OCI-LY1 (cell line): ENCODE results near the gene CCDC87.

Experiments used
- H2AFZ ChIP-seq: fragments of 200-600 bp; sonication (generic), shearing (Covaris generic); 2 replicates; pipeline ENCODE4 v1.6.0; 2014; ENCODE audit warnings: antibody characterized with exemption, mild to moderate bottlenecking, low read length
- H3F3A ChIP-seq: fragments of 200-600 bp; sonication (generic), shearing (Covaris generic); 2 replicates; pipeline ENCODE4 v1.6.0; 2014; ENCODE audit warnings: mild to moderate bottlenecking, antibody characterized with exemption, low read length, moderate library complexity; ENCODE audit not compliant: insufficient read depth
- H3K27ac ChIP-seq: fragments of 200-600 bp; sonication (generic); 2 replicates; pipeline ENCODE4 v1.5.1; 2014; ENCODE audit warnings: low read length, mixed run types, mild to moderate bottlenecking, low read depth; ENCODE audit not compliant: poor library complexity, severe bottlenecking
- H3K27me3 ChIP-seq: fragments of 200-600 bp; sonication (generic); 2 replicates; pipeline ENCODE4 v1.6.0; 2014; ENCODE audit warnings: antibody characterized with exemption, mild to moderate bottlenecking, low read length, moderate library complexity; ENCODE audit not compliant: insufficient read depth
- H3K36me3 ChIP-seq: fragments of 200-600 bp; sonication (generic); 2 replicates; pipeline ENCODE4 v1.6.1; 2014; ENCODE audit warnings: mild to moderate bottlenecking, antibody characterized with exemption, low read length, moderate library complexity, mixed read lengths; ENCODE audit not compliant: insufficient read depth
- H3K4me1 ChIP-seq: fragments of 200-600 bp; sonication (generic); 2 replicates; pipeline ENCODE4 v1.5.1; 2014; ENCODE audit warnings: mild to moderate bottlenecking, low read length, moderate library complexity; ENCODE audit not compliant: insufficient read depth, severe bottlenecking
- H3K4me2 ChIP-seq: fragments of 200-600 bp; sonication (generic), shearing (Covaris generic); 2 replicates; pipeline ENCODE4 v1.6.1; 2014; ENCODE audit warnings: low read length
- H3K4me3 ChIP-seq: fragments of 200-600 bp; sonication (generic); 2 replicates; pipeline ENCODE4 v1.5.1; 2014; ENCODE audit warnings: low read length, low read depth, mild to moderate bottlenecking, mixed read lengths; ENCODE audit not compliant: poor library complexity, severe bottlenecking
- H3K79me2 ChIP-seq: fragments of 200-600 bp; shearing (Covaris generic); 2 replicates; pipeline ENCODE4 v1.6.1; 2016; ENCODE audit warnings: mixed run types, low read length, mixed read lengths; ENCODE audit not compliant: insufficient read depth
- H3K9ac ChIP-seq: fragments of 200-600 bp; sonication (generic), shearing (Covaris generic); 2 replicates; pipeline ENCODE4 v1.6.1; 2014; ENCODE audit warnings: mild to moderate bottlenecking, low read length, mixed read lengths
- H3K9me2 ChIP-seq: fragments of 200-600 bp; sonication (generic), shearing (Covaris generic); 2 replicates; pipeline ENCODE4 v1.6.1; 2014; ENCODE audit warnings: low read depth, mild to moderate bottlenecking, low read length, mixed read lengths
- H3K9me3 ChIP-seq: fragments of 200-600 bp; shearing (Covaris generic); 2 replicates; pipeline ENCODE4 v1.6.1; 2014; ENCODE audit warnings: low read length, mixed read lengths
- H4K20me1 ChIP-seq: fragments of 200-600 bp; sonication (generic), shearing (Covaris generic); 2 replicates; pipeline ENCODE4 v1.6.0; 2016; ENCODE audit warnings: mild to moderate bottlenecking, low read length; ENCODE audit not compliant: insufficient read depth
- CTCF ChIP-seq: fragments of 200-600 bp; sonication (generic), shearing (Covaris generic); IDR thresholded peaks from 2 replicates; pipeline ENCODE4 v1.5.1; 2017; ENCODE audit warnings: mild to moderate bottlenecking, antibody characterized with exemption, low read length, moderate library complexity, mixed read lengths
- EZH2 ChIP-seq: fragments of 200-600 bp; sonication (generic), shearing (Covaris generic); IDR thresholded peaks from 2 replicates; pipeline ENCODE4 v1.8.0; 2017; ENCODE audit warnings: borderline replicate concordance, mixed run types, mild to moderate bottlenecking, antibody characterized with exemption, low read length, moderate library complexity, mixed read lengths

Gene CCDC87

DNA sequence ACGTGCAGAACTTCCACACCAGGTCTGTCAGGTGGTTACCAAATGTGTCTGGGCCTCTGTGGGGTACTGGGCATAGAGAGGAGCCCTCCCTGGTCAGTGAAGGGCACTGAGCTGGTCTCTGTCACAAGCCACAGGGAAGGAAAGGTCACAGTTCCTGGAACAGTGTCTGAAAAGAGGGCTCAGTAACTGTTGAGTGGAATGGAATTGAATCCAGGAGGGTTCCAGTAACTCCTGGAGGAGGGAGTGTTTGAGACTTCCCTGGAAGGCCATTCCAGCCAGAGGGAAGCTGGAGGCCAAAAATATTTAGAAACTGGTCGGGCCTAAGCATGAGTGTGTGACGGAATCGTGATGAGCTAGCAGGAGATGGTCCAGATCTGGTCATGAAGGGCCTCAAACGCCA lies 38.3 kb downstream of the CCDC87 start:
- no peak overlapping the region for H3K9ac ChIP-seq
- no peaks in the 10 kb centered on the region; the same call in 1 of the 2 replicates for H3K27me3 ChIP-seq
- no peaks in the 10 kb centered on the region for H3K9me3 ChIP-seq
- H3K79me2 ChIP-seq: no peaks in the 10 kb centered on the region
- H4K20me1 ChIP-seq: no peaks in the 10 kb centered on the region
- H3K27ac ChIP-seq: no peak overlapping the region
- no peaks in the 10 kb centered on the region for H3K36me3 ChIP-seq
- TF ChIP-seq EZH2 (no peak), CTCF (no peak)
- H3F3A ChIP-seq: no peaks in the 10 kb centered on the region
- H3K9me2 ChIP-seq: no peaks in the 10 kb centered on the region
- no peak overlapping the region for H3K4me3 ChIP-seq
- no peak overlapping the region for H2AFZ ChIP-seq
- H3K4me2 ChIP-seq: no peak overlapping the region
- H3K4me1 ChIP-seq: no peaks in the 10 kb centered on the region

- H3K9me2 ChIP-seq: no peaks in the 10 kb centered on the region
- no peaks in the 10 kb centered on the region for H3F3A ChIP-seq
- H3K9me3 ChIP-seq: no peaks in the 10 kb centered on the region
- H3K4me3 ChIP-seq: no peak overlapping the region
- H3K4me2 ChIP-seq: no peak overlapping the region
- no peaks in the 10 kb centered on the region for H3K79me2 ChIP-seq
- no peaks in the 10 kb centered on the region for H4K20me1 ChIP-seq
- H3K9ac ChIP-seq: no peak overlapping the region
- H3K4me1 ChIP-seq: peaks cover 9% of the 10 kb centered on the region
- no peak for TF ChIP-seq CTCF
- no peak for TF ChIP-seq EZH2
- no peaks in the 10 kb centered on the region for H3K36me3 ChIP-seq
- H2AFZ ChIP-seq: no peak overlapping the region
- H3K27ac ChIP-seq: no peak overlapping the region
- H3K27me3 ChIP-seq: peaks cover 3% of the 10 kb centered on the region; the same call in 1 of the 2 replicates
Measured at GRCh38 chr11:66550887-66551286, 42.0 kb downstream of the CCDC87 start.

- no peak overlapping the region for H3K9ac ChIP-seq
- no peak for TF ChIP-seq EZH2
- no peak for TF ChIP-seq CTCF
- H3K4me1 ChIP-seq: peaks cover 18% of the 10 kb centered on the region
- no peaks in the 10 kb centered on the region for H3F3A ChIP-seq
- H3K27ac ChIP-seq: no peak overlapping the region
- no peaks in the 10 kb centered on the region for H3K79me2 ChIP-seq
- peaks cover 3% of the 10 kb centered on the region; the same call in 1 of the 2 replicates for H3K27me3 ChIP-seq
- H3K9me2 ChIP-seq: no peaks in the 10 kb centered on the region
- no peaks in the 10 kb centered on the region for H4K20me1 ChIP-seq
- H3K36me3 ChIP-seq: no peaks in the 10 kb centered on the region
- no peak overlapping the region for H3K4me3 ChIP-seq
- H3K9me3 ChIP-seq: no peaks in the 10 kb centered on the region
- H2AFZ ChIP-seq: no peak overlapping the region
- H3K4me2 ChIP-seq: no peak overlapping the region
Measured at GRCh38 chr11:66549696-66550095, 43.2 kb downstream of the CCDC87 start.
